Stimulated activated CD4-positive, alpha-beta T cell treated with anti-CD3 and anti-CD28 coated beads, Interleukin-1b, Interleukin-23, amount 100 ng/mL, for 1 hour (primary cell): ENCODE data around the gene OR51A7.
"Not testable (repeated sequence)": the region's sequence is repeated elsewhere in the genome, so short reads cannot be mapped to it uniquely, and the experiment has no call there.

Experiments used
- DNase-seq, 2 donors: peaks; one replicate each; pipeline ENCODE4 v3.0.0-alpha.2; 2020; ENCODE audit warnings: low read depth in 2 of 2

Gene OR51A7, protein sequence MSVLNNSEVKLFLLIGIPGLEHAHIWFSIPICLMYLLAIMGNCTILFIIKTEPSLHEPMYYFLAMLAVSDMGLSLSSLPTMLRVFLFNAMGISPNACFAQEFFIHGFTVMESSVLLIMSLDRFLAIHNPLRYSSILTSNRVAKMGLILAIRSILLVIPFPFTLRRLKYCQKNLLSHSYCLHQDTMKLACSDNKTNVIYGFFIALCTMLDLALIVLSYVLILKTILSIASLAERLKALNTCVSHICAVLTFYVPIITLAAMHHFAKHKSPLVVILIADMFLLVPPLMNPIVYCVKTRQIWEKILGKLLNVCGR

DNA sequence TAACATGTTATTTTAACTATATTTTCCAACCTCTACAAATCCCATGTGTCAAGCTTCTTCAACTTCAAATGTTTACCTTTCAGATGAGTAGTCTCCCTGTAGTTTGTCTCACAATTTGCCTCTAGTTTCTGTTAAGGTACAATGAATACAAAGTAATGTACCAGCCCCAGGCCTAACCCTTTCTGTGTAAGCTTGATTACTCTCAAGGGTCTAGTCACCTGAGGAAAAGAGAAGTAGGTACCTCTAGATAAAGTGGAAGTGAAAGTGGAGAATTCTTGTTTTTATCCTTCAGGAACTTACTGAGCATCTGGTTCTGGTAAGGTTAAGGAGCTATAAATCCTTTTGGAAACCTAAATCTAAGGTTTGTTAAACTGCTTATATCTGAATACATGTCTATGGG, at the start of gene OR51A7:
Gene OR51A7 (plus strand): TSS at position 300 of the 400 bp plus-strand sequence. CDS start 3,587 bp downstream, outside the sequence.
- no peak for DNase-seq

DNA sequence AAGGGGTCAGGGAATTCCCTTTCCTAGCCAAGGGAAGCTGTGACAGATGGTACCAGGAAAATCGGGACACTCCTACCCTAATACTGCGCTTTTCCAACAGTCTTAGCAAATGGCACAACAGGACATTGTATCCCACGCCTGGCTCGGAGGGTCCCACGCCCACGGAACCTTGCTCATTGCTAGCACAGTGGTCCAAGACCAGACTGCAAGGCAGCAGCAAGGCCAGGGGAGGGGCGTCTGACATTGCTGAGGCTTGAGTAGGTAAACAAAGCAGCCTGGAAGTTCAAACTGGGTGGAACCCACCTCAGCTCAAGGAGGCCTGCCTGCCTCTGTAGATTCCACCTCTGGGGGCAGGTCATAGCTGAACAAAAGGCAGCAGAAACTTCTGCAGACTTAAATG, 49.3 kb upstream of the OR51A7 start:
- not testable (repeated sequence) for DNase-seq

DNA sequence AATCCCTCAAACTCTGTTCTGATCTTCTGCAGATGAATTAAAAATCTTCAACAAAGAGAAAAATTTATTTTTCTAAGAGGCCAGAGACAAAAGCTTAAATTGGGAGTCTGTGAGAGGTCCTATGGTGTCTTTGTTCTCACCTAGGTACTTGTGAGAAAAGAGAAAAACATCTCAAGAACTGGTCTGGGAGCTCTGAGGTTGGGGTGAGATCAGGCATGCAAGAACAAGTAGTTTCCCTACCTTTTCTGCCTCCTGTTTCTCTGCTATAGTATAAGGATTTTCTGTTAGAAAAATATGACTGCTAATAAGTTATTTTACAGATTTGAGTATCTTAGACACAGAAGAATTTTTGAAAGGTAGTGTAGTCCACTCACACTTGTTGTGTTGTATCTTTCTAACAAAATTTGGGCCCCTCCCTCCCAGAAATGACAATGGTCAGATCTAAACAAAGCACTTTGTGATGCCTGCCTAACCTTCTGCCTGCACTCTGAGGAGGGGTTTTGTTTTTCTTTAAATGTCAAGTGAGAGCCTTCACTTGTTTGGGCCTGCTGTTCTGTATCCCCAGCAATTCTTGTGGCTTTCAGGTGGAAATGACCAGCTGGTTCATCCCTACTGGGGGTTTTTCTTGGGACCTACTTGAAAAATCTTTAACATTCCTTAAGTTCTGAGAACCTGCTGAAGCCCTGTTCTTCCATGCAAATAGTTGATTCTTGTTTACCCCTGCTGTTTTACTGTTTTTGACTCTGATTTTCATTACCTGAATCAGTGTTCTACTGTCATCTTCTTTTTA, 40.9 kb upstream of the OR51A7 start:
- no peak for DNase-seq

DNA sequence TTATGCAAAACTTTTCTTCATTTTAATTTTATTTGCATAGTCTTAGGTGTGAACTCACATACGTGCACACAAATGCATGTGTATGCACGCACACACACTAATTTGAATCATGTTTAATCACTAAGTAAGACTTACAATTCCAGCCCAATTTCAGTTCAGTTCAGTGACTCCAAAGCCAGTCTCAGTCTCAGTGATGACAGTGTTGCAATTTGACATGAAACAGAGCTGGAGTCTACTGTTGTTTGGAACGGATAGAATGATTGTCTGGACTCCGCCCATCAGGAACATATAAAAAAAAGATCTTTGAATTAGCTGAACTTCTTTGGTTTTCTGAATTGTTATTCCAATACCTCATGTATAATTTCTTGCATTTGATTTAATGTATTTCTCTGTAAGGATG, 39.7 kb upstream of the OR51A7 start:
- no peak for DNase-seq

DNA sequence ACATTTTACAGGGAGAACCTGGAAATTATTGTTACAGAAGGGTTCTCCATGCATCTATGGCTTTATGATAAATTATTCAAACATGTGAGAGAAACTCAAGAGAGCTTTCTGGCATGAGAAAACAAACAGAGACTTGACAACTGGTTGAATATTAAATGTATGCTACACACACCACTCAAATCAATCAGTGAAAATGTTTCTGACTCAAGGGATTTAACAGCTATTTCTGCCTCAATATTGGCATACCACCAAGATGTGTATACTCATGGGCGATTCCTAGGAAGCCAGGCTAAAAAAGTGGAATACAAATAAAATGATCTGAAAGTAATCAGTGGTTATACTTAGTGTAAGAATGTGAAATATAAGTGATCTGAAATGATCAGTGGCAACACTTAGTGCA, 37.7 kb upstream of the OR51A7 start:
- DNase-seq: no peak

DNA sequence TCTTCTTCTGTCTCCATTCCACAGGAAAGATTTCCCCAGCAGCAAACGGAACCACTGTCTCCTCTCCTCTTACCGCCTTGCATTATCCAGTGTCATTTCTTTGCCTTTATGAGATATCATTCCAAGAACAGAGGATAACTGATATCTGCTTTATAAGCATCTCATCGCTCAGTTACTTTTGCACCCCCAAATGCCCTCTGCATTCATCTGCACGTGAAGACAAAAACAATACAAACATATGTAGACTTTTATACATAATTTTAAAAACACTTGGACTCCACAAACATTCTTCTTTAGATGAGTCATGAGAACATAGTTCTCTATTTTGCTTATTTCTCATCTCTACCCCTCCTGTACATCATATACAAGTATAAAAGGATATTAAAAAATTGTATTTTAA, 22.4 kb upstream of the OR51A7 start:
- DNase-seq: no peak

DNA sequence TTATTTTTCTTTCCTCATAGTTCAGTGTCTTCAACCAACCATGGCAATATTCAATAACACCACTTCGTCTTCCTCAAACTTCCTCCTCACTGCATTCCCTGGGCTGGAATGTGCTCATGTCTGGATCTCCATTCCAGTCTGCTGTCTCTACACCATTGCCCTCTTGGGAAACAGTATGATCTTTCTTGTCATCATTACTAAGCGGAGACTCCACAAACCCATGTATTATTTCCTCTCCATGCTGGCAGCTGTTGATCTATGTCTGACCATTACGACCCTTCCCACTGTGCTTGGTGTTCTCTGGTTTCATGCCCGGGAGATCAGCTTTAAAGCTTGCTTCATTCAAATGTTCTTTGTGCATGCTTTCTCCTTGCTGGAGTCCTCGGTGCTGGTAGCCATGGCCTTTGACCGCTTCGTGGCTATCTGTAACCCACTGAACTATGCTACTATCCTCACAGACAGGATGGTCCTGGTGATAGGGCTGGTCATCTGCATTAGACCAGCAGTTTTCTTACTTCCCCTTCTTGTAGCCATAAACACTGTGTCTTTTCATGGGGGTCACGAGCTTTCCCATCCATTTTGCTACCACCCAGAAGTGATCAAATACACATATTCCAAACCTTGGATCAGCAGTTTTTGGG, 21.6 kb upstream of the OR51A7 start, which contains the start of gene OR51T1:
Gene OR51T1 (plus strand): TSS at position 41 of the 641 bp plus-strand sequence. CDS start 0 bp downstream, at position 41.
- DNase-seq: no peak

DNA sequence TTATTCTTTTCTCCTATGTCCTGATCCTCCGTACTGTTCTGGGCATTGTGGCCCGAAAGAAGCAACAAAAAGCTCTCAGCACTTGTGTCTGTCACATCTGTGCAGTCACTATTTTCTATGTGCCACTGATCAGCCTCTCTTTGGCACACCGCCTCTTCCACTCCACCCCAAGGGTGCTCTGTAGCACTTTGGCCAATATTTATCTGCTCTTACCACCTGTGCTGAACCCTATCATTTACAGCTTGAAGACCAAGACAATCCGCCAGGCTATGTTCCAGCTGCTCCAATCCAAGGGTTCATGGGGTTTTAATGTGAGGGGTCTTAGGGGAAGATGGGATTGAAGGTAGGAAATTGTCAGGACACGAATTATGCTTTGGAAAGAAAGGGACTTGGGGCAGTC, 21.0 kb upstream of the OR51A7 start:
- no peak for DNase-seq

DNA sequence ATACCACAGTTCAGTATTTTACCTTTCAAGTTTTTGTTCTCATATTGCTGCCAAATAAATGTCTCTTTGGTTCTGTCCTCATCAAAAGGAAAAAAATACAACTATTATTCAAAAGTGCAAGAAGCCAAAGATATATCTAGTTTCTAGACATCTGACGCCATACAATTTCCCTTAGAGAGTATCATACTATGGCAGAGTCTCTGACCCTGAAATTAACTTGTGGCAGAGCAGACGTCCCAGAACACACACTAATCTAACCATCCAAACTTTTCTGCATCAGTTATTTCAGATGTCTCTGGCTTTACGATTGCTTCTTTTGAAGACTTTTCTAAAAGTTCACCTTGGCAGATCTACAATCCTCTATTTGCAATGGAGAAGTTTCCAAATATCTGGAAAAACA, 19.2 kb upstream of the OR51A7 start:
- DNase-seq: no peak

DNA sequence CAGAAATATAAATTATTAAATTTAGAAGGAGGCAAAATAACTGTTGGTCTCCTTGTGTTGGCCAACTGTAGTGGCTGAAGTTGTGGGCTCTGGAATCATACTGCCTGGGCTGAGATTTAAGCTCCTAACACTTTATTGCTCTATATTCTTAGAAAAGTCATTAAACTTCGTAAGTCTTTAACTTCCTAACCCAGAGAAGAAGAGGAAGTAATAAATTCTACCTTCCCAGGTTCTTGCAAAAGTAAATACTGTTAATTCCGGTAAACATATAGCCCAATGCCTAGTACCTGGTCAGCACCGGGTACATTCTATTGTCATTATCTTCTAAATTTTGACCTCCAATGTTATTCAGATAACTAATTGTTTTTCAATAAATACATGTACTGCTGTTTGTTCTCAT, 17.4 kb upstream of the OR51A7 start:
- DNase-seq: no peak

DNA sequence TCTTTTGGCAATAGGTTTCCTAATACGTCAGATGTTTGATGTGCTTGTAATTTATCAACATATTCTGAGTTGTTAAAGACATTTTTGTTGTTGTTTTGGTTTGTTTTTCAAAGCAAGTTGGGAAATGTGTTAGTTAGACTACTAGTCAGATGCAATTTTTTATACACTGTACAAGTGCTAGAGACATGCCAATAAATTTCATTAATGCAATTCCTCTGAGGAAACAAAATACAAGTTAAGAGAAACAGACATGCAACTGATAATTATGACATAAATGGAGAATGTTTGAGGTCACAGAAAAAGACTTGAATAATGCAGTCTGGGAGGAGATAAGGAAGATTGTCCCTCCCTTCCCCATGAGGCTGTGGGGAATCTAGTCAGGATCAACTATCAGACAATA, 16.0 kb upstream of the OR51A7 start:
- no peak for DNase-seq

DNA sequence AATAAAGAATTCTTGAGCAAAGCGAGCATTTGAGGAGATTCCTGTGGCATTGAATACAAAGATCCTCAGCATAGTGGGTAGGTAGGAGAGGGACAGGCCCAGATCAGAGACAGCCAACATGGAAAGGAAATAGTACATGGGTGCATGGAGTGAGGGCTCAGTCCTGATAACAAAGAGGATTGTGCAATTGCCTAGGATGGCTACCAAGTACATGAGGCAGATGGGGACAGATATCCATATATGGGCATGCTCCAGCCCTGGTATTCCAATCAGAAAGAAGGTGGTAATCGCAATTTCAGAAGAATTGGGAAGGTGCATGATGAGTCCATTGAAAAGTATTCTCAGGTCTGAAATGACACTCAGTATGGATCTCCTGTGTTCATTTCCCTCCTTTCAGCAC, 13.3 kb upstream of the OR51A7 start:
- DNase-seq: no peak

DNA sequence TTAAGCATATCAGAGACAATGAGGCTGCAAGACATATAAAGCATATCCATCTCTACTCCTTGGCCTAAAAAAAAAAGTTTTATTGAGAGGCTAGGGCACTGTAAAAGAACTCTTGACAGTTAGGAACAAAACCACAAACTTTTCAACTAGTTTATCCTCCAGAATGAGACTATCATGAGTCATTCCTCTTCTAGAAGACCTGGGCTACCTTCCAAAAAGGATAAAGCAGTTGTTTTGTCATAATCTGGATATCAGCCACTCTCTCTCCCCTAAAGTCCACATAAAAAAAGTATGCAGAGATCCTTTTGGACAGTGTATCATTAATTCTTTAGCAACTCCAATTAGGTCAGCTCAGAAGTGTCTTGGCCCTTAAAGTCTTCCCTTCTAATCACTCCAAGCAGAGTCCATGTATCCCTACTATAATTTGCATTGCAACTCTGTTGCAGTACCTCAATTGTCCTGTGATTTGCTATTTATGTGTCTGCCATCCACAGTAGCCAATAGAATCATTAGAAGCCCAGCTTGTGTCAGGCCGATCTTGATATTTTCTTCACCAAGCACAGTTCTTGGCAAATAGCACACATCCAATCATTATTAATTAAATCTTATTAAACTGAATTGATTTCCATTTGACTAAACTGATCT, 11.5 kb upstream of the OR51A7 start:
- DNase-seq: no peak

DNA sequence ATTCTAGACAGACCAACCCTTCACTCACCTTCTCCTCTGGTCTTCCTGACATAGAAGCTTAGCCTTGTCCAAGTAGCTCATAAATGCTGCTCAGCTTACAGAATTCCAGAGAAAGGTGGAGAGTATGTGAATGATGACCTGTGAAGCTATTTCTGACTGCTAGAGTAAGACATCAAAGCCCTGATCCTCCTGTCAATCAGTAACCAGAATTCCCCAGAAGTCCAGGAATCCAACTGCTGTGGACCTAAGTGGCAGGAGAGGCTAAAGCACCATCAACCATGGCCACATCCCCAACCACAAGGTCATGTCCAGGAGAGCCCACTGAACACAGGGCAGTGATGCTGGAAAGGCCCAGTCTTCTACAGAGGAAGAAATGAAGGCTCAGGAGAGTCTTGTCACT, 13.0 kb downstream of the OR51A7 start:
- DNase-seq: no peak

DNA sequence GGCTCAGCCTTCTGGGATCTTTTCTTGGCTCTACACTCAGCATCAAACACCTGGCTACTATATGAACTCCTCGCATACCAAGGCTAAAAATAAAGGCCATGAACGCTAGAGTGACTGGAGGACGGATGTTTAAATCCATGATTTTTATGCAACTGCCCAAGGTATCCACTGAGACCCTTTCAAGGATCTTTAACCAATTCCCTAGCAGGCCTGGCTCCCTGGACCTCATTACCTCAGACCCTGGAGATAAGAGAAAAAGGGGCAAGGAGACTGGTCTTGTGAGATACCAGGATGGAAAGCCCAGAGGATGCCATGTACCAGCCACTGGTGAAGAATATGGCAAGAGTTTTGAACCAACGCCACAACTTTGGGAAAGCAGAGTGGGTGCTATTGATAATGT, 15.7 kb downstream of the OR51A7 start, which contains the start of gene OR51G2:
Gene OR51G2 (minus strand): TSS at position 101 of the 400 bp plus-strand sequence. CDS start 3,687 bp downstream, outside the sequence.
- DNase-seq: no peak

DNA sequence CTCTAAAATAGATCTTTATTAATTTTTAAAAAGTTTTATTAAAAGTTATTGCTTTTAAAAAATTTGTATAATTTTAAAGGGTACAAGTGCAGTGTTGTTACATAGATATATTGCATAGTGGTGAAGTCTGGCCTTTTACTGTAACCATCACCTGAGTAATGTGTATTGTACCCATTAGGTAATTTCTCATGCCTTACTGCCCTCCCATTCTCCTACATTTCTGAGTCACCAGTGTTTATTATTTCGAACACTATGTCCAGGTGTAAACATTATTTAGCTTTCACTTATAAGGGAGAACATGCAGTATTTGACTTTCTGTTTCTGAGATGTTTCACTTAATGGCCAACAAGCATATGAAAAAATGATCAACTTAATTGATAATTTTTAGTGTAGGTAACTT, 18.2 kb downstream of the OR51A7 start:
- DNase-seq: no peak

DNA sequence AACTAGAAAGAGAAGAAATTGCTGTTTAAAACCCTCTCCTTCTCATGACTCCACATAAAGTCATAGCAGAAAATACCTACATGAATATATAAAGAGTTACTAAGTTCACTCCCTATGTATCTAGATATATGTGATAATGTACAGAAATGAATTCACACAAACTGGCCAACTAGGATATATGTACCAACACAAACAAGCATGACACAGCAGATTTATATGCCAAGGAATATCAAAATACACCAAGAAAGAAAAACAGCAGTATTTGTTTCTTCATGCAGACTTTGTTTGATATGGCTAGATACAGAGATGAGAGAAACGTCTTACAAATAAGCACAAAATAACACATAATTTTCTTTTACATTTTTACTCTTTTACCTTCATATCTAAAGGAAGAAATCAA, 18.7 kb downstream of the OR51A7 start:
- no peak for DNase-seq

DNA sequence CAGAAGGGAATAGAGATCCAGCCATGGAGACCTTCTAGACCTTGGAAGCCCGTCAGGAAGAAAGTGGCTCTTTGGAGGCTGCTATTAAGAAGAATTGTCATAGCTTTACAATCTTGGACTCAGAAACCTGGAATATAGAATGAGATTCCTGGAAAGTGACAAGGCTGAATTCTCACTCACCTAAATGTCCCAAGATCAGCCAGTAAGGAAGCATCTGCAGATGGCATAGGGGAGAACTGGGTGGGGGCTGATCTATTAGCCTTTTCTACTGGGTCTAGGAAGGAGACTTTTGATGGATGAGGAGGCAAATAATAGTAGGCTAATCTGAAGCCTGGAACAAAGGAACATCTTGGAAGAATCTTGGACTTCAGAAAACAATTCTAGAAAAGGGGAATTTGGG, 20.7 kb downstream of the OR51A7 start, which contains the start of gene OR51G1:
Gene OR51G1 (minus strand): TSS at position 101 of the 400 bp plus-strand sequence. CDS start 0 bp downstream, at position 101.
- no peak for DNase-seq

DNA sequence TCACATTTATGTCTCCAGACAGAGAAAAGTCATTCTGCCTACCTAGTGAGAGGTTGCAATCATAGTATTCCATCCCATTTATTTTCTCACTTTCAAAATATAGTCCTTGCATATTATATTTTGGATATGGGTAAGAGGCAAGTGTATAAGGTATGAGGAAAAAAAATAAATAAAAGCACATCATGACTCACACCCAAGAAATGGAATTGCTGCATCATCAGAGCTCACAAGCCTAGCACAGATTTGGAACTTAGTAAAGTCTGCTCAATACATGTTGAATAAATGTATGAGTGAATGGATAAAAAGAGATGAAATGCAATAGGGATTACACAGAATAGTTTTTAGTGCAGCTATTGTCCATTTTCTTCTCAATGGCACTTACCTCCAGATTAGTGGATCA, 23.0 kb downstream of the OR51A7 start:
- no peak for DNase-seq

DNA sequence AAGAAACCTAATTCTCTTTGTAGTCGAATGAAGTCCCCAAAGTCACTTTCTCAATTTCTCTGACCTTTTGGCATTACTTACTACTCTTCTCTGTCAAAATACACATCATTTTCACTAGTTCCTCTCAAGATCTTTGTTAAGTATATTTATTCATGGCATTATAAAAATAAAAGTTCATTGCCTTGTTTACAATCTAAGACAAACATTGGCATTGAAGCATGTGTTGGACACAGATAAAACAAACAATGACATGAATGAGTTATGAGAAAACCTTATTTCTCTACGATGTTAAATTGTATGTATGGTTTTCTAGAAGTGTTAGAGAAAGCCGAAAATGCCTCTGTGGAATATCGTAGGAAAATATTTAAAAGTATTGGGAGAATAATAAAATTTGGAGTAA, 29.2 kb downstream of the OR51A7 start:
- DNase-seq: no peak

DNA sequence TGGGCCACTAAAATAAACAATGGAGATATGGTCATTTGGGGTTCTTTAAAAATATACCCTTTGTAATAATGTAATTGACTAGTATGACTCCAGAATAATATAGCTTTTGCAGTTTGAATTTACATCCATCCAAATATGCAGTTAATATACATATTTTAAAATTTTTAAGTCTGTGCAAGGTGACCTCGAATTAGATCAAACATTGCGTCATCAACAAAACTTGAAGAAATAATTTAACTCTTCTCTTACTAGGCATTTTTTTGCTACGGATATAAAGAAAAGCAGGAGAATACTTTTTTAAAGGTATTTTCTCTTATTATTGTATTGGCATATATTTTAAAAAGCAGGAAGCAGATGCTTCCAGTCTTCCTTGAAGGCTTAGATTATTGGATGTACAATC, 33.2 kb downstream of the OR51A7 start:
- no peak for DNase-seq

DNA sequence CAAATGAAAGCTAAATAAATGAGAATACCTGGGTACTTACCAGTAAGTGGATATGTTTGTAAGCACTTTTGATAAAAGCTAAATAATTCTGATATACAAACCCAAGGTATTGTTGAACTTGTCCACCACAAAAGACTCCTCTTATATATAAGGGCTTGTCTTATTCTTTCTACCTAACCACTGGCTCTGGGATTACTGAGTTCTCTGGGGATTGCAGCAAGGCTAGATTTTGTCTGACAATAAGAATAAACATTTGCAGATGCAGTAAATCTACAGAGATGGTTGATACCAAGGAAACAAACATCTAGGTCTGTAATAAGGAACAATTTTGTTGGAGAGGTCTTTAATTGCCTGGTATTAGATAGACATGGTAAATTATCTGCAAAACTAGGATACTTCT, 43.9 kb downstream of the OR51A7 start, which contains the start of gene OR51A4:
Gene OR51A4 (minus strand): TSS at position 101 of the 400 bp plus-strand sequence. CDS start 505 bp downstream, outside the sequence.
- no peak for DNase-seq
